ENCODE data around the gene NKIRAS1.

Gene NKIRAS1

DNA sequence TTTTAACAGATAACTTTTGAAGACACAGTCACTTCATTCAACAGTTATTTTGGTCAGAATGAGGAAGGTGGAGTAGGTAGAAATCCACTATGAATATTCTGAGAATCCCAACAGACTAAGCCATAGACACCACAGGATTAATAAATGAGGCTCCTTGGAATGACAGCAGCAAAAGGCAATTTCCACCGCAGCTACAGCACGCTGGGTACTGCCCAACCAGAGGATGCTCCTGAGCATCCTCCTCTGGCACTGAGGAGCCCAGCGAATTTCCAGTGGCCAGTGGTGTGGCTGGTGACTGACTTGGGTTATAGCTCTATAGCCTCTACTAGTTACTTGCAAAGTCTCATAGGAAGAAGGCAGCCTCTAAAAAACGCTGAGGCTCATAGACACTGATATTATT lies 24.6 kb upstream of the NKIRAS1 start:
- DNase-seq (ENCODE audit: extremely low read depth, low read depth), result no peak
- TF ChIP-seq, protein P1, sequence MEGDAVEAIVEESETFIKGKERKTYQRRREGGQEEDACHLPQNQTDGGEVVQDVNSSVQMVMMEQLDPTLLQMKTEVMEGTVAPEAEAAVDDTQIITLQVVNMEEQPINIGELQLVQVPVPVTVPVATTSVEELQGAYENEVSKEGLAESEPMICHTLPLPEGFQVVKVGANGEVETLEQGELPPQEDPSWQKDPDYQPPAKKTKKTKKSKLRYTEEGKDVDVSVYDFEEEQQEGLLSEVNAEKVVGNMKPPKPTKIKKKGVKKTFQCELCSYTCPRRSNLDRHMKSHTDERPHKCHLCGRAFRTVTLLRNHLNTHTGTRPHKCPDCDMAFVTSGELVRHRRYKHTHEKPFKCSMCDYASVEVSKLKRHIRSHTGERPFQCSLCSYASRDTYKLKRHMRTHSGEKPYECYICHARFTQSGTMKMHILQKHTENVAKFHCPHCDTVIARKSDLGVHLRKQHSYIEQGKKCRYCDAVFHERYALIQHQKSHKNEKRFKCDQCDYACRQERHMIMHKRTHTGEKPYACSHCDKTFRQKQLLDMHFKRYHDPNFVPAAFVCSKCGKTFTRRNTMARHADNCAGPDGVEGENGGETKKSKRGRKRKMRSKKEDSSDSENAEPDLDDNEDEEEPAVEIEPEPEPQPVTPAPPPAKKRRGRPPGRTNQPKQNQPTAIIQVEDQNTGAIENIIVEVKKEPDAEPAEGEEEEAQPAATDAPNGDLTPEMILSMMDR (IDR thresholded peaks at IDR 0.05; ENCODE audit: low read depth, low read length, missing control alignments), result no peak
- no peak overlapping the region for H3K4me3 ChIP-seq (replicated peaks; ENCODE audit: low read depth, low read length)

DNA sequence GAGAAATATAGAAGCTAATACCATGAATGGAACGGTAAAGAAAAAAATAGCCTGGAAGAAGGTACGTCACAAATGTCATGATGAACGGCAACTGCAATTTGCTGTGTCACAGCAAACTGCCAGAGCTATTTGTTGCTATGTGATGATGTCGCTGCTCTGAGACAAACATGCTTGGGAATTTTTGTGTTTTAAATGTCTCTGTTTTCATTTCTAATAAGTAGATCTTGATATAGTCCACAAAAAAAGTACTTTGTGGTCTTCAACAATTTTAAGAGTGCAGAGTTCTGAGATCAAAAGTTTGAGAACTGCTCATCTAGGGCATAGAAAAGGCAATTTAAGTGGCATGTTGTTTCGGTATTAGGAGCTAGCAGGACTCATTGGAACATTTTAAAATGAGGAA lies 24.0 kb upstream of the NKIRAS1 start:
- no peak overlapping the region for H3K4me3 ChIP-seq (replicated peaks; ENCODE audit: low read depth, low read length)
- no peak for DNase-seq (ENCODE audit: extremely low read depth, low read depth)
- TF ChIP-seq, protein P1 (IDR thresholded peaks at IDR 0.05; ENCODE audit: low read depth, low read length, missing control alignments), result no peak

DNA sequence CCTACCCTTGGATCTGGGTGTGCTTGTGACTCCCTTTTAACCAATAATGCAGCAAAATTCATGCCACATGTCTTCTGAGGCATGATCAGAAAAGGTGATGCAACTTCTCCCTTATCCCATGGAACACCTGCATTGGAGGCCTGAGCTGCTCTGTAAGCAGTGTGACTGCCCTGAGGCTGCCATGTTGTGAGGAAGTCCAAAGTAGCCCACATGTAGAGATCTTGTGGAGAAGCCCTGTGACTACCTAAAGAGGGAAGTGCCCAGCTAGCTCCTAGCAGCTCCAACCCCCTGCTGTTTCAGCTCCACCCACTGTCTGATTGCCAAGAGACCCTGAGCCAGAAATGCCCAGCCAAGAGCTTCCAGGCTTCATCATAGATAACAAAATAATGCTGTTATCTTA lies 21.9 kb upstream of the NKIRAS1 start:
- DNase-seq (ENCODE audit: extremely low read depth, low read depth), result no peak
- TF ChIP-seq, protein P1 (IDR thresholded peaks at IDR 0.05; ENCODE audit: low read depth, low read length, missing control alignments), result no peak
- no peak overlapping the region for H3K4me3 ChIP-seq (replicated peaks; ENCODE audit: low read depth, low read length)

DNA sequence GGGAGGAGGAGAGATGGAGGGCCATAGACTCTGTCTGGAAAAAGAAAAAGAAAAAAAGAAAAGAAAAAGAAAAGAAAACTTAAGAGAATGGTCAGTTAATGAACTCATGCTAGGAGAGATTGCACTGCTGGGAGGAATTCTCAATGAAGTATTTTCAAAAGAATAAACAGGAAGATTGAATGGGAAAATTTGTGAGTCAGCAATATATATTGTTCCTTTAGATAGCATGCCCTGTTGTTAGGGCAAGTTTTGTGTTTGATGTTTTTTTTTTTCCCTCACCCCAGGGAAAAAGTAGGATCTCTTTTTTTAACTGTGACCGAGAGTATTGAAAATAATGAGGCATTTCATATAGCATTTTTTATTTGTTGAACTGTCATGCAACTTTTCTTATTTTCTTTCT lies 20.5 kb upstream of the NKIRAS1 start:
- no peak overlapping the region for H3K4me3 ChIP-seq (replicated peaks; ENCODE audit: low read depth, low read length)
- DNase-seq (ENCODE audit: extremely low read depth, low read depth), result no peak
- TF ChIP-seq, protein P1 (IDR thresholded peaks at IDR 0.05; ENCODE audit: low read depth, low read length, missing control alignments), result no peak

DNA sequence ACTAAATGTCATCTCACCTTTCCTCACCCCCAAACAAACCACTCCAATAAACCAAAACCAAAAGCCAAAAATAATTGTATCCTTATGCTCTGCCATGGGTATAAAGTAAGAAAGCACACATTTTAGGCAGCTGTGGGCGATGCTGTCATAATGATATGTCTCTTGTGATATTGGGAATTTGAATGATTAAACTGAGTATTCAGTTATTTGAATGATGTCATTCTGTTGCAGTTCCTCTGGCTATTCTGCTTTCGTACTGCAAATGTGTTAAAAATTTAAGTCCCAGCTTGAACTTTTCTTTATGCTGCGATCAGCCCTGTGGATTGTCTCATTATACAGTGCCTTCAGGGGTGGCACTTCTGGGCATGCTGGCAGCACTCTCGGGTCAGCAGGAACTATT lies 17.5 kb upstream of the NKIRAS1 start:
- H3K4me3 ChIP-seq (replicated peaks; ENCODE audit: low read depth, low read length), result no peak overlapping the region
- TF ChIP-seq, protein P1 (IDR thresholded peaks at IDR 0.05; ENCODE audit: low read depth, low read length, missing control alignments), result no peak
- no peak for DNase-seq (ENCODE audit: extremely low read depth, low read depth)

DNA sequence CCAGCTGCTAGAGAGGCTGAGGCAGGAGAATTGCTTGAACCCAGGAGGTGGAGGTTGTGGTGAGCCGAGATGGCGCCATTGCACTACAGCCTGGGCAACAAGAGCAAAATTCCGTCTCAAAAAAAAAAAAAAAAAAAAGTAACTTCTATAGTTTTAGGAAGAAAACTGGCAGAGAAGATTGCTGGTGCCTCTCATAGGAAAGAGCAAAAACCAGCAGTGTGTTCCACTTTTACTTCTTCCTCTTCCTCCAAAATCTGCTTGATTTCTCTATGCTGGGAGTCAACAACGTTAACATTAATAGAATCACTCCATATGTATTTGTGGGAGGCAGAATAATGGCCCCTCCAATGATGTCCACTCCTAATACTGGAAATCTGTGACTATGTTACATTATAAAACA lies 15.8 kb upstream of the NKIRAS1 start:
- TF ChIP-seq, protein P1 (IDR thresholded peaks at IDR 0.05; ENCODE audit: low read depth, low read length, missing control alignments), result no peak
- DNase-seq (ENCODE audit: extremely low read depth, low read depth), result no peak
- no peak overlapping the region for H3K4me3 ChIP-seq (replicated peaks; ENCODE audit: low read depth, low read length)

DNA sequence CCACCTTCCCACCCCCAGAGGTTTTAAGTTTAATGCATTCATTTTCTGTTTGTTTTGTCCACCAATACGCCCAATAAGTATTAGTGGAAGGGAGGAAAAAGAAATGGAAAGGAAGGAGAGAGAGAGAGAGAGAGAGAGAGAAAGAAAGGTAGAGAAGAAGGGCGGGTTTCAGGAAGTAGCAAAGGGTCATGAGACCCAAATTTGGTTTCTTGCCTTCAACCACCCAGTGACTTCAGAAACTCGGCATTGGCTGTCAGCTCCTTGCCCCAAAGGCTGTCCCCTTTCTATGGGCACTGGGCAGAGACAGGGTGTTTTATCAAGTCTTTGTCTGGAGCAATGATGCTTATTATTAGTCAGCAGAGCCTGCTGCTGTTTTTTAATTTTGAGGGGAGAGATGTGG lies 14.8 kb upstream of the NKIRAS1 start:
- TF ChIP-seq, protein P1 (IDR thresholded peaks at IDR 0.05; ENCODE audit: low read depth, low read length, missing control alignments), result no peak
- DNase-seq (ENCODE audit: extremely low read depth, low read depth), result no peak
- no peak overlapping the region for H3K4me3 ChIP-seq (replicated peaks; ENCODE audit: low read depth, low read length)
